GM06990 (cell line): Measurements from ENCODE around the gene HOXA2.

Experiments used
- DNase-seq: peaks from one replicate; pipeline ENCODE4 v3.0.0-alpha.2; 2011; ENCODE audit not compliant: insufficient read length; ENCODE audit errors: extremely low read depth
- H3K27me3 ChIP-seq: replicated peaks from 2 replicates; pipeline ENCODE4 v1.6.0; 2011; ENCODE audit warnings: low read length; ENCODE audit not compliant: control insufficient read depth, insufficient read depth
- H3K36me3 ChIP-seq: 2 replicates; pipeline ENCODE4 v1.5.1; 2011; ENCODE audit warnings: low read length; ENCODE audit not compliant: control insufficient read depth, insufficient read depth
- H3K4me3 ChIP-seq: replicated peaks from 2 replicates; pipeline ENCODE4 v1.5.1; 2011; ENCODE audit warnings: low read depth, mild to moderate bottlenecking, control low read depth, low read length
- CTCF ChIP-seq: IDR thresholded peaks from 2 replicates; pipeline ENCODE4 v1.5.1; 2011; ENCODE audit warnings: low read length, control low read depth, mild to moderate bottlenecking, inconsistent platforms; ENCODE audit not compliant: insufficient read depth, poor library complexity, severe bottlenecking

Gene HOXA2

DNA sequence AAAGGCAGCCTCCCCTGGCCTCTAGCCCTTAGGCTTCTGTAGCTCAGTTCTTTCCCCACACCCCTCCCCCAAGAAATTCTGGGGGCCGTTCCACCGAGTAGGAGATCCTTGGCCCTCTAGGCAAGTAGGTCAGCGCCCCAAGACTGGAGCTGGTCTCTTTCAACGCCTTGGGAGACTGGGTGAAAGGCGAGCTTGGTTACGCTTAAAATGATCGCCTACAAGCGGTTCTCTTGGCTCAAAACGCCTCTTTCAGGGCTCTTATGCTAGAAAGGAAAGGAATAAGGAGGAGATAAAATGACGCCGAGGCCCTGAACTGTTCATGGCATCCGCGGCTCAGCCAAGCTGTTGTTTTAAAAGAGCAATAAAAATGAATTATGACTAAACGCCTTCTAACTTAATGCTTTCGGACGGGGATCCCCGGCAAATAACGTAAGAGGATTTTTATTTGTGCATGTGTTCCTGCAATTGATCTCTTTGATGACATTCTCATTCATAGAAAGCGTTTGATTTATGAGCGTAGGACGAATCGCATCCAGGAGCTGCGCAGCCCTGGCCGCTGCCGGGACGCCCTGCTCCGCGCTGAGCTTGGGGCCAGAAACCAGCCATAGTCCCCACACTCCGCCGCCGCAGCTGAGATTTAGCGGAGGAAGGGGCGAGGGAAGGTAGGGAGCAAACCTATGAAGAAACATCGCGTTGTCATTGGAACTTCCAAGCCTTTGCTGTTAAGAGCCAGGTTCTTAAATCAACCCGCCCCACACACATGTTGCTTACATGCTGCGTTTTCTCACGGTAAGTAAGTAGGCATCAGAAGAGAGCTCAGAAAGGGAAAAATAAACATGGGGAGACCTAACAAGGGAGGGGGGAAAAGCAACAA lies 3.7 kb downstream of the HOXA2 start:
- Histone ChIP-seq H3K36me3 (no peaks in the 10 kb centered on the region), H3K4me3 (no peak overlapping the region), H3K27me3 (no peaks in the 10 kb centered on the region)
- no peak for DNase-seq
- no peak for TF ChIP-seq CTCF

GRCh38 chr7:27097686-27098577 lies 4.6 kb downstream of the HOXA2 start:
- DNase-seq = no peak
- no peak overlapping the region for H3K4me3 ChIP-seq
- H3K36me3 ChIP-seq = no peaks in the 10 kb centered on the region
- TF ChIP-seq CTCF = no peak
- H3K27me3 ChIP-seq = no peaks in the 10 kb centered on the region

DNA sequence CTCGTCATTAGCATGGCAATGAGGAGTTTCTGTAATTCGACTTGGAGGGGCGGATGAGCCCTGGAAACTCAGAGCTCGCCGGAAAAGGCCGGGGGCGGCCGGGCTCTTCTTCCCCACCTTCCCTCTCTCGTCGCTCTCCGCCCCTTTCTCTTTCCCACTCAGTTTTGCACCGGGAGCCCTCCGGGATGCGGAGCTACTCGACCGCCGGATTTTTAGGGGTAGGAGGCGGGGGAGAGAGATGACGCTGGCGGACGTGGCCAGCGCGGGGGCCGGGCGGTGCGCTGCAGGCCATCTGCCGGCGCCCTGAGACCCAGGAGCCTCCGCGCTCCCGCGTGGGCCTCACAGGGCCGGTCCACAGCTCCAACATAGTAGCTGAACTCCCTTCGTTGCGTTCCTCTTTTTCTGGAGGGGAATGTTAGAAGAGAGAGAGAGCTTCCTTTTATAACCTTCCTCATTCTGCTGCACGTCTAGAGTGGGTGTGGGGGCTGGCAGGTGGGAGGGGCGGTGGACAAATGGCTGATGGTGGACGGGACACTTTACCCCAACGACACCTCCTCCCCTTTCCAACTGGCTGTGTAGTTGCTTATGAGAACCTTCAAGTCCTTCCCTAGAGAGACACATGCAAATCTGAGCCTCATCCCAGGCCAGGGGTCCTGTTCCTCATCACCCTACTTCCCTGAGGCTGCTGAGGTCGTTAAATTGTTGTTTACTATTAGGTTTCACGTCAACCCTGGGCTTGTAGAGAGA lies 5.5 kb downstream of the HOXA2 start:
- peak overlapping the region; percentile 66 for H3K4me3 ChIP-seq
- H3K36me3 ChIP-seq = no peaks in the 10 kb centered on the region
- DNase-seq = no peak
- H3K27me3 ChIP-seq = no peaks in the 10 kb centered on the region
- no peak for TF ChIP-seq CTCF

- peak; percentile 7 for TF ChIP-seq CTCF
- DNase-seq = peak; percentile 85
- no peaks in the 10 kb centered on the region for H3K27me3 ChIP-seq
- no peaks in the 10 kb centered on the region for H3K36me3 ChIP-seq
- H3K4me3 ChIP-seq = peak within 1 kb of the TSS; percentile 66
Measured at GRCh38 chr7:27095897-27096767, 6.4 kb downstream of the HOXA2 start, which contains the start of gene HOXA1. HOXA1 (minus strand) TSS chr7:27096000; CDS start chr7:27095912, 88 bp downstream.
